Skin epidermis (tissue), 12 donors: ENCODE data around the gene PPHLN1.

Experiments
- H3K27ac ChIP-seq, 21 experiments: fragments of 200-600 bp; sonication (generic) in 11 of 21; one replicate each; pipeline ENCODE4 v1.5.0; 2020; ENCODE audit warnings: mild to moderate bottlenecking in 3 of 21, inconsistent platforms in 2 of 21, moderate library complexity in 2 of 21
- H3K4me3 ChIP-seq, 7 experiments: fragments of 200-600 bp; sonication (generic) in 2 of 7; one replicate each; pipeline ENCODE4 v1.5.0; 2020; ENCODE audit warnings: inconsistent platforms in 2 of 7, mild to moderate bottlenecking in 2 of 7, moderate library complexity in 1 of 7

PPHLN1 gene

DNA sequence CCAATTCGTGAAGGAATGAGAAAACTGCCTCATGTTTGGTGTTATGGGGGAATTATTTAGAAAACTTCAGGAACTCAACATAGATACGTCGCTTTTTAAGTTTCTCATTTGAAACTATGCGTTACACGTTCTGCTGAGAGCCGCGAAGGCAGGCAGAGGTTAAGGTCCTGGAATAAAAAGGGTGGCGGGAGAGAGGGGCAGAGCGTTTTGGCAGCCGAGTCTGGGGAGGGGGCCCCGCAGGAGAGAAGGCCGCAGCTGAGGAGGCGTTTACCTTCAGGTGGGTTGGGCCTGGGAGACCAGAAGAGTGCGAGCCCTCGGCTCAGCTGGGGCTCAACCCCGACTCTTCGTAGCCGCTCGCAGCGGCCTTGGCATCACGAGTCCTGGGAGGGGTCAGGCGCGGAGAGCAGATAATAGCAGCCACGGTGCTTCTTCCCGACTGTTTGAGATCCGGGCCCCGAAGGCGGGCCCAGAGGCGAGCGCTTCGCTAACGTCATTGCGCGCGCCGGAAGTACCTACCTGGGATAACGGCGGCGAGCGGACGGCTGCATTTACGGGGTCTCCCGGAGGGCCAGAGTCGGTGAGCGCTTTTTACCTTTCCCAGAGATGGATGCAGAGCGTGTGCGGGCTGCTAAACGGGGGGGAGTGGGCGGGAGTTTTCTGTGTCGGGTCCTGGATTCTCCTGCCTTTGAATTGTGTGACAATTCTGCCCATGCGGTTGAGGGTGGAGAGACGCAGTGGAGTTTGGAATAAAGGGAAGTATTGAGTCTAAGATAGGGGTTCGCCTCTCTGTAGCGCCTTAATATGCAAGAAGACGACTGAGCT lies at the start of gene PPHLN1, which contains the start of gene ZCRB1:
Gene PPHLN1, plus strand, starts transcription at position 515 of the 822 bp plus-strand sequence. CDS start 9,736 bp downstream, outside the sequence.
Gene ZCRB1, minus strand, starts transcription at position 442 of the 822 bp plus-strand sequence. CDS start 1,992 bp downstream, outside the sequence.
- Histone ChIP-seq H3K27ac (peak within 1 kb of the TSS; percentile 60 to 96 (median 86)), H3K4me3 (peak within 1 kb of the TSS; percentile 55 to 88 (median 73))

- no peak overlapping the region for H3K27ac ChIP-seq
- H3K4me3 ChIP-seq: no peak overlapping the region
Measured at GRCh38 chr12:42277396-42278127, 48.4 kb upstream of the PPHLN1 start.

GRCh38 chr12:42278128-42278510 lies 47.8 kb upstream of the PPHLN1 start:
- Histone ChIP-seq H3K27ac (no peak overlapping the region), H3K4me3 (no peak overlapping the region)

- Histone ChIP-seq H3K4me3 (no peak overlapping the region), H3K27ac (no peak overlapping the region)
Measured at GRCh38 chr12:42281278-42281677, 44.7 kb upstream of the PPHLN1 start.

DNA sequence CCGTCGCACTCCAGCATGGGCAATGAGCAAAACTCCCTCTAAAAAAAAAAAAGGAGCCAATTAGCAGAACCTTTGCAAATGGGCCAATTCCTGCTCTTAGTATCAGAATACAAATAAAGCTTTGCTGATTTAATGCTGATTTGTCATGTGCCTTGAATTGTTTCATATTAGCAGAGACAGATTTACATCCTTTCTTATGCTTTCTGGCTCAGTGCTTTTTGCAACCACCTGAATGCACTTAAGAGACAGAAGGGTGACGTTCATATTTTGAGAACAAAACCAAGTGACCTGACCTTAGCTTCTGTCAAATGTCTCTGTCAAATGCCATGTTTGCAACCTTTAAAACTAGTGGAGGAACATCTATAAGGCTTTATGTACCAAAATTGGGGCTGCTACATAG lies 44.1 kb upstream of the PPHLN1 start:
- Histone ChIP-seq H3K4me3 (no peak overlapping the region), H3K27ac (no peak overlapping the region)

DNA sequence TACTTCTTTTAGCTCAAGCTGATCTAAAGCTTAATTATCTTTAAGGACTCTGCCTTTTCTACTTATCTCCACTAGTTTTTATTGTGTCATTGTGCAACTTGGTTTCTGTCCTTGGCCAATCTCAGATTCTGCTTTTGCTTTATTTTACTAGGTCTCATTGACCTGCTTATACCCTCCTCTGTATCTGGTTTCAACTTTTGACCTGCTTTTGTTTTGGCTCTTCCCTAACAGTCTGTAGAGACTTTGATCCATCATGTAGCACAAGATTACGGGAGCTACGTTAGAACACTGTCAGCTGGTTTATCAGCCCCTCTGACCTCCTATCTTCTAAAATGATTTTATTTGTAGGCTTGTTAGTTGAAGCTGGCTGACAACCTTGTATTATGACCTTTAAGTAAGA lies 43.7 kb upstream of the PPHLN1 start:
- no peak overlapping the region for H3K27ac ChIP-seq
- H3K4me3 ChIP-seq: no peak overlapping the region

DNA sequence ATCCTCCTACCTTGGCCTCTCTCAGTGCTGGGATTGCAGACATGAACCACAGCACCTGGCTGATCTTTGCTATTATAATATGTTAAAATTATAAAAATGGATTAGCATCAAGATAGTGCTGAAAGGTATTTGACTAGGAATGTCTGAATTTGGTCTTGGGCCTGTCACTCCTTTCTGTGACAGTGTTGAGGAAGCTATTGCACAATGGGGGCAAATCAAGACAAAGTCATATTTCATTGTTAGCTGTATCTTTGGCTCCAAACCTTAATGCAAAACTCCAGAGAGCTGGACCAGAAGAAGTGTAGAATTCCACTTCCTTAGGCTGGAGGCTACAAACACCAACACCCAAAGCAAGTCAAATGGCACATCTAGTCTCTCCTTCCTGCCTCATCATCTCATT lies 42.2 kb upstream of the PPHLN1 start:
- no peak overlapping the region for H3K4me3 ChIP-seq

DNA sequence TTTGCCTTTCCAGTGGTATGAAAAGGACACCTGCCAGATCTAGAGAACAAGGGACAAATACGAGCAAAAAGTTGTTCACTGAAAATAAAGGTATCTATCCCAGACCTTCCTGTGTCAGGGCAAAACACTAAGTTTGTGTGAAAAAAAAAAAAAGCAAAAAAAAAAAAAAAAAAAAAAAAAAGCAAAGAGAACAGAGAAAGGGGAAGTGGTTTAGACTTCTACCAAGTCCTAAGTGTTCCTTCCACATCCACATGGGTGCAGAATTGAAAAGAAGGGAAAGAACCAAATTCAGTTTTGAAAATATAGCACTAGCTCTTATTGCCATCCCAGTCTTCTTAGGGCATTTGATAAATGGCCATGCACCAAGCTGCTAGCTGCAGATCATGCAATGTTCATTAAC lies 41.8 kb upstream of the PPHLN1 start:
- Histone ChIP-seq H3K4me3 (no peak overlapping the region), H3K27ac (no peak overlapping the region)

More for the DNA sequence above, 42.2 kb upstream of the PPHLN1 start:
- no peak overlapping the region for H3K27ac ChIP-seq

DNA sequence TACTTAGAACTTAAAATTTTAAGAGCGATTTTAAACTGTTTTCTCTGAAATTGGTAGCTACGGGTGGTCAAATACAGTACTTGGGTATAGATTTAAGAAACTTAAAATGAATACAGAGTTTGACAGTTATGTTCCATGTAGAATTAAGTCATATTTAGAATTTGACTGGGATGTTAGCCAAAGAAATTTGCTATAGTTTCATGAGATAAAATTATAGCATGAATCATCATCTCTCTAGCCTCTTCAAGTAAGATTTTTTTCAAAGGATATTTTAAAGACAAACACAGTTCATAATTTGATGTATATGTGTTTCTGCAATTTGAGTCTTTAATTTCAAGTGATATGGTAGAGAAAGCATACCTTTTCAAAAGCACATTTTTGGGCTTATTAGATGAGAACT lies 41.1 kb upstream of the PPHLN1 start:
- Histone ChIP-seq H3K4me3 (no peak overlapping the region), H3K27ac (no peak overlapping the region)

DNA sequence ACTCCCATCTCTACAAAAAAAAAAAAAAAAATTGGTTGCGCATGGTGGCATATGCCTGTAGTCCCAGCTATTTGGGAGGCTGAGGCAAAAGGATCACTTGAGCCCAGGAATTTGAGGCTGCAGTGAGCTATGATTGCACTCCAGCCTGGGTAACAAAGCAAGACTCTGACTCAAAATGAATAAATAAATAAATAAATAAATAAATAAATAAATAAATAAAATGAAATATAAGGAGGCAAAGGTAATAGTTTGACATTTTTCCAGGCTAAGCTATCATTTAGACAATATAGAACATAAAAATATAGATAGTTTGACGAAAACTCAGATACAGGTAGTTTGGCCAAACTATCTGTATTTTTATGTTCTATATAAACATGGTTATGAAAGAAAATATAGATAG lies 40.5 kb upstream of the PPHLN1 start:
- no peak overlapping the region for H3K27ac ChIP-seq
- H3K4me3 ChIP-seq: no peak overlapping the region

DNA sequence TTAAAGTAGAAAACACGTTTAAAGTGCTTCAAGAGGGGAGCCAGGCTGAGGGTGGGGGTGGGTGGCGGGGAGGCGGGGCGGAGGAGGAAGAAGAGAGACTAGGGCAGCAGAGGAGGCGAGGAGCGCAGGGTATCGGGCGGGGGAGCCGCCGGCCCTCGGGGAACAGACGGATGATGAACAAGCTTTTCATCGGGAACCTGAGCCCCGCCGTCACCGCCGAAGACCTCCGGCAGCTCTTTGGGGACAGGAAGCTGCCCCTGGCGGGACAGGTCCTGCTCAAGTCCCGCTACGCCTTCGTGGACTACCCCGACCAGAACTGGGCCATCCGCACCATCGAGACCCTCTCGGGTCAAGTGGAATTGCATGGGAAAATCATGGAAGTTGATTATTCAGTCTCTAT lies 39.2 kb upstream of the PPHLN1 start:
- Histone ChIP-seq H3K4me3 (no peak overlapping the region), H3K27ac (no peak overlapping the region)

GRCh38 chr12:42288544-42288943 lies 37.4 kb upstream of the PPHLN1 start:
- Histone ChIP-seq H3K27ac (no peak overlapping the region), H3K4me3 (no peak overlapping the region)

DNA sequence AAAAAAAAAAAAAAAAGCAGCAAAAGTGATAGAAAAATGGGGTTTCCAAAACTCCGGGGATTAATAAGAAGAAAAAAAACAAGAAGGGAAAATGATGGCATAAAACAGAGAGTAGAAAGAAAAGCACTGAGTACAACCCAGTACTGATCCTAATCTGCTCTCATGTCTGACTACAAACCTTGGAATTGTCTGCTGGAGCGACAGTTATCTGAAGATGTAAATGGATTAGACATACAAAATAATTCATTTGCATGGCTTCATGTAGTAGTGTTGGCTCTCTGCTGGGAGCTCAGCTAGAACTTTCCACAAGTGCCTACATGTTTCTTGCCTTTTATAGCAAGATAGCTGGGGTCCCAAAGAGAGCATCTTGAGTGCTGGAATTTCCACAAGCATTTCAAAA lies 34.3 kb upstream of the PPHLN1 start:
- Histone ChIP-seq H3K4me3 (no peak overlapping the region), H3K27ac (no peak overlapping the region)

- H3K4me3 ChIP-seq: no peak overlapping the region
- H3K27ac ChIP-seq: no peak overlapping the region
Measured at GRCh38 chr12:42296503-42297109, 29.4 kb upstream of the PPHLN1 start.

DNA sequence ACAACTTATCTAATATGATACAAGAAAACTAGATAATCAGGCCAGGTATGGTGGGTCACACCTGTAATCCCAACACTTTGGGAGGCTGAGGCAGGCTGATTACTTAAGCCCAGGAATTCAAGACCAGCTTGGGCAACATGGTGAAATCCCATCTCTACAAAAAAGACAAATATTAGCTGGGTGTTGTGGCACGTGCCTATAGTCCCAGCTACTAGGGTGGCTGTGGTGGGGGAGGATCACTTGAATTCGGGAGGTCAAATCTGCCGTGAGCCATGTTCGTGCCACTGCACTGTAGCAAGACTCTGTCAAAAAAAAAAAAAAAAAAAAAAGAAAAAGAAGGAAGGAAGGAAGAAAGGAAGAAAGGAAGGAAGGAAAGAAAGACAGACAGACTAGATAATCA lies 27.1 kb upstream of the PPHLN1 start:
- H3K4me3 ChIP-seq: no peak overlapping the region
- H3K27ac ChIP-seq: no peak overlapping the region

- Histone ChIP-seq H3K27ac (no peak overlapping the region), H3K4me3 (no peak overlapping the region)
Measured at GRCh38 chr12:42299392-42300308, 26.3 kb upstream of the PPHLN1 start.

DNA sequence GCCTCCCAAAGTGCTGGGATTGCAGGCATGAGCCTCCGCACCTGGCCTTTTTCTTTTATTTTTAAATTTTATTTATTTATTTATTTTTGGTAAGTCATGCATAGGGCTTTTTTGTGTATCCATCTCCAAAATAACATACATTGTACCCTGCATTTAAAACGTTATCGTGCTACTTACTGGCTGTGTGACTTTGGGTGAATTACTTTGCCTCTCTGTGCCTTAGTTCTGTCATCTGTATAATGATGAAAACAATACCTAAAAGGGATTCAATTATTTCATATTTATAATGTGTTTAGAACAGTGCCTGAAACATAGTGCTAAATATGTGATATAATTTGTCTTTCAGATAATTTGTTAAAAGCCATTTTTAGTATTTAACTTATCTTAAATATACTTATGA lies 19.7 kb upstream of the PPHLN1 start:
- Histone ChIP-seq H3K4me3 (no peak overlapping the region), H3K27ac (no peak overlapping the region)

DNA sequence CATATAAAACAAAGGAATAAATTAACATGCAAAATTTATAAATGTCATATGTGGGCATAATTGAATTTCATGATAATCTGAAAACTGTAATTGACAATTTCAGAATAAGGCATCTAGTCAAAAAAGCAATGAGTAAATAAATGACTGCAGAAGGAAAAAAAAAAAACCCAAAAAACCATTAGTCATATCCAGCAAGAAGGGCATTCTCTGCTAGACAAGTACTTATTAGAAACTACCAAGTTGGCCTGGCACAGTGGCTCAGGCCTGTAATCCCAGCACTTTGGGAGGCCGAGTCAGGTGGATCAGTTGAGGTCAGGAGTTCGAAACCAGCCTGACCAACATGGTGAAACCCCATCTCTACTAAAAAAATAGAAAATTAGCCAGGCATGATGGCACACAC lies 17.6 kb upstream of the PPHLN1 start:
- no peak overlapping the region for H3K4me3 ChIP-seq
- no peak overlapping the region for H3K27ac ChIP-seq

DNA sequence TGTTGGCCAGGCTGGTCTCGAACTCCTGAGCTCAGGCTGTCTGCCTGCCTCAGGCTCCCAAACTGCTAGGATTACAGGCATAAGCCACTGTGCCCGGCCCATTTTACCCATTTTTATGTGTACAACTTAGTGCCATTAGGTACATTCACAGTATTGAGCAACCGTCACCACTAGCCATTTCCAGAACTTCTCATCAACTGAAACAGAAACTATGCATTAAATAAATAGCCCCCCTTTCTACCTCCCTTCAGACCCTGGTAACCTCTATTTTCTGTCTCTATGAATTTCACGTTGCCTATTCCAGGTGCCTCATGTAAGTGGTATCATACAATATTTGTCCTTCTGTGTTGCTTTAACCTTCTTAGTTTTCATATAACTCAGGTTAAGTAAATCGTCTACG lies 16.0 kb upstream of the PPHLN1 start:
- H3K4me3 ChIP-seq: no peak overlapping the region
- no peak overlapping the region for H3K27ac ChIP-seq

DNA sequence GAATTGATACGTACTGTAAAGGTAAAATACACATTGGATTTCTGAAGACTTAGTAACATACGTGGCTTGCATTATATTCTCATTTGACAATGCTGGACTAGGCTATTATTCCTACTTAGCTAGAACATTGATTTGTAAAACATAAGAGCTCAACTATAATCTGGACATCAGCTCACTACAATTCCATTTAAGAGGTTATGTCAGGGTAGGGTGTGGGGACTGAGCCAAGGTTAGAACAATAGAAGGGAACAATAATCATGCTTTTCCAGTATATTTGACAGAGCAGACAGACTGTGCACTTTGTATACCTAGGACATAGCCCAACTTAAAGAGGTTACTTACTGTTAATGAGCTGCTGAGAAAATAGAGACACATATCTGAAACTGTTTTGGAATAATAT lies 10.9 kb upstream of the PPHLN1 start:
- H3K4me3 ChIP-seq: no peak overlapping the region
- H3K27ac ChIP-seq: no peak overlapping the region
